ENCODE measurements around the gene SNX30. TPM values are rescaled to one million over a fixed set of nuclear protein-coding genes. Genes with fewer than 3 reads are reported as not detected.

The SNX30 gene
- total RNA-seq, 4 donors from 2014 or later: 7.1 to 10.5 (median 8.9) TPM

DNA sequence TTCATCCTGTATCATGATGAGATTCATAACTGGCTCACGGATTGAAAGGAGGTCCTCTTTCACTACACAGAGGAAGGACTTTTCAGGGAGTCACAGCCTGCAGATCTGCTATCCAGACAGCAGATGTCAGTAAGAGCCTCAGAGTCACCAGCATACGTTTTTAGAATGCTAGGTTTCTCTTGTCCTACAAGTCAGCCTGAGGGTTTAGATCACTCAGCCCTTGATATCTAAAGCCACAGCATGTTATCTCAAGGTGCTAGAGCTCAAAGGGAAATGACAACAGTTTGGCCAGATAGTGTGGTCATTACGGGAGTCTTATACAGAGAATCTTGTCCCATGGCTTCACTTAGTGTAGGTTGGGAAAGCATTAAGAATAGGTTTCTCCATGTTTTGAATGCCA, 171.0 kb downstream of the SNX30 start:
- no peak overlapping the region for H3K27ac ChIP-seq (replicated peaks in 1 of 4)
- no peaks in the 10 kb centered on the region for H3K36me3 ChIP-seq
- WGBS: 36% methylated on average over 3 of the region's 3 CpGs
- H3K4me3 ChIP-seq: no peak overlapping the region
- H3K4me1 ChIP-seq: no peaks in the 10 kb centered on the region
- H3K27me3 ChIP-seq: no peaks in the 10 kb centered on the region
- intact Hi-C loops (cut with DNase I): no loop called here
- no peak for DNase-seq (ENCODE audit: extremely low spot score)
- H3K9me3 ChIP-seq: no peaks in the 10 kb centered on the region
- TF ChIP-seq, protein P1, sequence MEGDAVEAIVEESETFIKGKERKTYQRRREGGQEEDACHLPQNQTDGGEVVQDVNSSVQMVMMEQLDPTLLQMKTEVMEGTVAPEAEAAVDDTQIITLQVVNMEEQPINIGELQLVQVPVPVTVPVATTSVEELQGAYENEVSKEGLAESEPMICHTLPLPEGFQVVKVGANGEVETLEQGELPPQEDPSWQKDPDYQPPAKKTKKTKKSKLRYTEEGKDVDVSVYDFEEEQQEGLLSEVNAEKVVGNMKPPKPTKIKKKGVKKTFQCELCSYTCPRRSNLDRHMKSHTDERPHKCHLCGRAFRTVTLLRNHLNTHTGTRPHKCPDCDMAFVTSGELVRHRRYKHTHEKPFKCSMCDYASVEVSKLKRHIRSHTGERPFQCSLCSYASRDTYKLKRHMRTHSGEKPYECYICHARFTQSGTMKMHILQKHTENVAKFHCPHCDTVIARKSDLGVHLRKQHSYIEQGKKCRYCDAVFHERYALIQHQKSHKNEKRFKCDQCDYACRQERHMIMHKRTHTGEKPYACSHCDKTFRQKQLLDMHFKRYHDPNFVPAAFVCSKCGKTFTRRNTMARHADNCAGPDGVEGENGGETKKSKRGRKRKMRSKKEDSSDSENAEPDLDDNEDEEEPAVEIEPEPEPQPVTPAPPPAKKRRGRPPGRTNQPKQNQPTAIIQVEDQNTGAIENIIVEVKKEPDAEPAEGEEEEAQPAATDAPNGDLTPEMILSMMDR (IDR thresholded peaks at IDR 0.05): peak in 1 of 3 experiments; percentile 27
- TF ChIP-seq EP300 (IDR thresholded peaks at IDR 0.05): no peak

Other genes with a start within 250 kb of the SNX30 start
- gene INIP, start 32.6 kb upstream of the SNX30 start, total RNA-seq: 10 to 100 TPM; 10.9 to 15.8 (median 11.9) TPM
- under 1 TPM in 3 of 4 donors, not detected in 1; 0.17 to 0.42 (median 0.26) TPM for gene SLC46A2, start 140.1 kb downstream of the SNX30 start, total RNA-seq